GM13976 (cell line): ENCODE results near the gene NECTIN2.
A peak's percentile ranks its signal among the peaks of the same experiment; 100 is the strongest.

Source experiments
- DNase-seq: peaks from one replicate; pipeline ENCODE4 v3.0.0; 2012; ENCODE audit warnings: low spot score
- CTCF ChIP-seq: IDR thresholded peaks from 2 replicates; pipeline ENCODE4 v1.5.1; 2012; ENCODE audit warnings: borderline replicate concordance, mild to moderate bottlenecking; ENCODE audit not compliant: insufficient read depth; ENCODE audit errors: extremely low read depth, missing control alignments, control extremely low read depth
- in situ Hi-C: fragments of 300-500 bp; cut with MboI; formaldehyde crosslinking; loops from one replicate; pipeline ENCODE4 v1.12.0; 2022; ENCODE audit warnings: low sequenced_read_pairs, mixed read lengths, inconsistent platforms; ENCODE audit not compliant: unreplicated experiment

NECTIN2 gene

GRCh38 chr19:44845612-44846454, at the start of gene NECTIN2:
Gene NECTIN2, plus strand, starts transcription at chr19:44846297. Its CDS starts 229 bp downstream, at chr19:44846526.
- TF ChIP-seq CTCF: peak; percentile 56
- in situ Hi-C loops: no loop called here
- DNase-seq: peak; percentile 100

- DNase-seq: peak; percentile 16
- TF ChIP-seq CTCF: no peak
- in situ Hi-C loops: no loop called here
Observed at GRCh38 chr19:44796701-44797115, 49.4 kb upstream of the NECTIN2 start.

- no peak for TF ChIP-seq CTCF
- DNase-seq: no peak
- in situ Hi-C loops: no loop called here
Observed at GRCh38 chr19:44799627-44800346, 46.3 kb upstream of the NECTIN2 start.

GRCh38 chr19:44800461-44800860, 45.6 kb upstream of the NECTIN2 start:
- in situ Hi-C loops: no loop called here
- peak; percentile 99 for TF ChIP-seq CTCF
- DNase-seq: peak; percentile 94

GRCh38 chr19:44803442-44804428, 42.4 kb upstream of the NECTIN2 start:
- in situ Hi-C loops: no loop called here
- DNase-seq: no peak
- TF ChIP-seq CTCF: no peak

GRCh38 chr19:44806291-44806690, 39.8 kb upstream of the NECTIN2 start:
- TF ChIP-seq CTCF: no peak
- DNase-seq: no peak
- in situ Hi-C loops: no loop called here
